DMS114 treated with DMSO at 0.1 percent for 48 hours (cell line): ENCODE measurements around the gene DPY19L3.
"Not testable (repeated sequence)": the region's sequence is repeated elsewhere in the genome, so short reads cannot be mapped to it uniquely, and the experiment has no call there.

Experiments used
- DNase-seq: peaks from one replicate; lab custom pipeline; 2025; ENCODE audit not compliant: unreplicated experiment; lab: John Stamatoyannopoulos, UW

Gene DPY19L3, protein sequence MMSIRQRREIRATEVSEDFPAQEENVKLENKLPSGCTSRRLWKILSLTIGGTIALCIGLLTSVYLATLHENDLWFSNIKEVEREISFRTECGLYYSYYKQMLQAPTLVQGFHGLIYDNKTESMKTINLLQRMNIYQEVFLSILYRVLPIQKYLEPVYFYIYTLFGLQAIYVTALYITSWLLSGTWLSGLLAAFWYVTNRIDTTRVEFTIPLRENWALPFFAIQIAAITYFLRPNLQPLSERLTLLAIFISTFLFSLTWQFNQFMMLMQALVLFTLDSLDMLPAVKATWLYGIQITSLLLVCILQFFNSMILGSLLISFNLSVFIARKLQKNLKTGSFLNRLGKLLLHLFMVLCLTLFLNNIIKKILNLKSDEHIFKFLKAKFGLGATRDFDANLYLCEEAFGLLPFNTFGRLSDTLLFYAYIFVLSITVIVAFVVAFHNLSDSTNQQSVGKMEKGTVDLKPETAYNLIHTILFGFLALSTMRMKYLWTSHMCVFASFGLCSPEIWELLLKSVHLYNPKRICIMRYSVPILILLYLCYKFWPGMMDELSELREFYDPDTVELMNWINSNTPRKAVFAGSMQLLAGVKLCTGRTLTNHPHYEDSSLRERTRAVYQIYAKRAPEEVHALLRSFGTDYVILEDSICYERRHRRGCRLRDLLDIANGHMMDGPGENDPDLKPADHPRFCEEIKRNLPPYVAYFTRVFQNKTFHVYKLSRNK

DNA sequence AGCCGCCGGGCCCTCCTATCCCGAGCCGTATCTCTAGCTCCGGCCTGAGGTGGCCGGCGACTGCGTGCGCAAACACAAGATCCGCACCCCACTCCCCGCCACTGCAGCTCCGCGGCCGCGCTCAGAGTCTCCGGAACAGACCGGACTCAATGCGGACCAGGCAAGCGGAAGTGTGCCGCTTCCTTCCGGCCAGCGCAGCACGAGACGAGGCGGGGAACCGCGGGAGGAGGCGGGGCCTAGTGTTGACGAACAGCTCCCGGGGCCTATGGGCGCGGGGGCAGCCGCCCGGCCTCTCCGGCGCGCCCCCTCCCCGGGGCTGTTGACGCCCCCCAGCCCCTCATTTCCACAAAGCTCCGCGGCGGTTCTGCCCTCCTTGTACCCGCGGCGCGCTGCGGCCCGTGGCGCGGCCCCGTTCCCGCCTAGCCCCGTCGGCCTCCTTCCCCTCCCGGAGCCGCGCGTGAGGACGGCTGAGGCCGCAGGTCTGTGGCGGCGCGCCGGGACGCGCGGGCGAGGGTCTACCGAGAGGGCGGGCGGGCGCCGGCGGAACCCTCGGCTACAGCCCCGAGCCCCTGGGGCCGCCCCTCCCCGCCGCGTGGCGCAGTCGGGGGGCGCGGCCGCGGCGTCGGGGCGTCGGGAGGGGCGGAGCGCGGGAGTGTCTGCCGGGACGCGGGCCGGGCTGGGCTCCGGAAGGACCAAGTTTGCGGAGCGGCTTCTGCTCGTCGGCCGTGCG is at the start of gene DPY19L3:
TSS of gene DPY19L3 (plus strand) at position 340 of the 730 bp plus-strand sequence. CDS start 2,484 bp downstream, outside the sequence.
- DNase-seq: peak; percentile 87

DNA sequence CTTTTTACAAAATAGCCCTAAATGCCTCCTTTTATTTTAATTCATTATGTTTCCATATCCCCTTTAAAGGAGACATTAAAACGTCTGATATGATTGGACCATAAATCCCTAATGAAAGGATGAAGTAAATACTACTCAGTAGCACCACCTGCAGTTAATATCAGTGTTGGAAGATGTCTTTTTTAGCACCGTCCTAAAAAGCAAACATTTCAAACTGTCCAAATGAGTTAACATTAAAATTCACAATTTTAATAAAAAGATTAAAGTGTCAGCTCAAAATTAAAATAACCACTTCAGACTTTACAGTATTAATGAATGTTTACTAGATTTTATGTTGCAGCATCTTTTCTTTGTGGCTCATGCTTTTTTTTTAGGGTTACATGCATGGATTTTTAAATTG is 47.9 kb upstream of the DPY19L3 start:
- no peak for DNase-seq

DNA sequence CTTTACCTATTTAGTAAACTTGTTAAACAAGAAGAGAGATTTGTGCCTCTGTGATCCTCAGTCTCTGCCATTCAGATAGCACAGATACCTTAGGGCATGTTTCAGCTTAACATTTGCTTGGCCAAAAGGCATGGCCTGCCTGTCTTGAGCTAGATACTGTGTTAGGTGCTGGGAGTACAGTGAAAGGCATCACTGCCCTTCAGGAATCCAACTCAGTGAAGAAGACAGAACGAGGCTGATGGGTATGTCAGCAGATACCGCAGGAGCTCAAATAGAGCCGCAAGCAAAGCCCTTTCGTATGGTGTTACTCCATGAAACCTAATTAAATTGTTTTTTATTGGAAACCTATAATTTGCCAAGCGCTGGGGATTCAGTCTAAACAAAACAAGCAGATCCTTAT is 47.2 kb upstream of the DPY19L3 start:
- no peak for DNase-seq

DNA sequence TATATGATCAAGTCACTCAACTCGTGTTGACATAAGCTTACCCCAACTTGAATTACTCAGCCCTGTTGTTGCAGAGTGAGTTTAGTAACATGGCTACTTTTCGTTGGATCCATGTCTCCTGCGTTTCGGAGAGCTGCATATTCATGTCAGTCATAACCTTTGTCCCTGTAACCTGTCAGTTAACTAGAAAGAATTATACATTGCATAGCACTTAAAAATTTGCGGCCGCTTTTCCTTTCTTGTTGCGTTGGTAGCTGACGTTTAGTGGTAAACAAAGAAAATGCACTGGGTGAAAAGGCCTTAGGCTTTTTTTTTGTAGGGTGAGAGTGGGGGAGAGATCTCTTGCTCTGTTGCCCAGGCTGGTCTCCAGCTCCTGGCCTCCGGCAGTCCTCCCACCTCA is 46.0 kb upstream of the DPY19L3 start:
- DNase-seq: no peak

DNA sequence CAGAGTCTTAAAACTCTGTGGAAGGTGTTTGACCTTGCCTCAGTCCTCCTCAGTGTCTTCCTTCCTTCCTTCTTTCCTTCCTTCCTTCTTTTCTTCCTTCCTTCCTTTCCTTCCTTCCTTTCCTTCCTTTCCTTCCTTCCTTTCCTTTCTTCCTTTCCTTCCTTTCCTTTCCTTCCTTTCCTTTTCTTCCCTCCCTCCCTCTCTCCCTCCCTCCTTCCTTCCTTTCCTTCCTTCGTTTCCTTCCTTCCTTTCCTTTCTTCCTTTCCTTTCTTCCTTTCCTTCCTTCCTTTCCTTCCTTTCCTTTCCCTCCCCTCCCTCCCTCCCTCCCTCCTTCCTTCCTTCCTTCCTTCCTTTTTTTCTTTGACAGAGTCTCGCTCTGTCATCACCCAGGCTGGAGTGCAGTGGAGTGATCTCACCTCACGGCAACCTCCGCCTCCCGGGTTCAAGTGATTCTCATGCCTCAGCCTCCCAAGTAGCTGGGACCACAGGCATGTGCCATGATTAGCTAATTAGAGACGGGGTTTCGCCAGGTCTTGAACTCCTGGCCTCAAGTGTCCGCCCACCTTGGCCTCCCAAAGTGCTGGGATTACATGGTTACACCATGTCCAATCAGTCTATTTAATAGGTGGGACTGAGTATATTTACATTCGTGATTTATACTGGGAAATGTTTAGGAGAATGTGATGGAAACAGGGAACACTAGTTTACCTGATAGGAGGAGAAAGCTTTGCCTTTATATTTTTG is 43.8 kb upstream of the DPY19L3 start:
- DNase-seq: no peak

DNA sequence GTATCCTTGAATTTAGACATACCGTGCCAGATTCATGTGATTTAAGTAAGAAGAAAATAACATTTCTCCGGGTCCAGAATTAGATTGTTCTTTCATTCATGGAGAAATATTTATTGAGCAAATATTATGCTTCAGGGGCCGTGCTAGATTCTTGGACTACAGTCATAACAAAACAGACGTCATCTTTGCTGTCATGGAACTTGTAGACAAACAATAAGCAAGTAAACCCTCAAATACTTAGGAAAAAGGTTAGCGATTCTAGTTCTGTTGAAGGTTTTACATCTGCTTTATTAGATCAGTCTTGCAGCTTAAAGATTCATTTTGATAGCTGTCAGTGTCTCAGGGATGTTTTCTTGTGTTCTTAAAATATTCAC is 43.3 kb upstream of the DPY19L3 start:
- no peak for DNase-seq

DNA sequence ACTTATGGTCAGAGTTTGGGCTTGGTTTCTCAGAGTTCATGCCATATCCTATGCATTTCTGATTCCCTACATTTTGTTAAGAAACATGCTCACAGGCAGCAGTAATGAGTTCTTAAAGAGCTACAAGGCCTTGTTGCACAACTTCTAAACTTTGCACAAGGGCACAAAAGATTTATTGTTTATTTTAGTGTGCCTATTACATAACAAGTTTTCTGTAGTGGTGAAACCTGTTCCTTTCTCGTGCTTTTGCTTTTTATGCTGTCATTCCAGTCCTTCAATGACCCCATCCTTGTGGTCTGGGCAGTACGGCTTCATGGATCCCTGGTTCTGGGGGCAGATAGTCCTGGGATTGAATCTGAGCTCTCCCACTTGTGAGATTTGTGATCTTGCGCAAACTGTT is 42.4 kb upstream of the DPY19L3 start:
- no peak for DNase-seq

DNA sequence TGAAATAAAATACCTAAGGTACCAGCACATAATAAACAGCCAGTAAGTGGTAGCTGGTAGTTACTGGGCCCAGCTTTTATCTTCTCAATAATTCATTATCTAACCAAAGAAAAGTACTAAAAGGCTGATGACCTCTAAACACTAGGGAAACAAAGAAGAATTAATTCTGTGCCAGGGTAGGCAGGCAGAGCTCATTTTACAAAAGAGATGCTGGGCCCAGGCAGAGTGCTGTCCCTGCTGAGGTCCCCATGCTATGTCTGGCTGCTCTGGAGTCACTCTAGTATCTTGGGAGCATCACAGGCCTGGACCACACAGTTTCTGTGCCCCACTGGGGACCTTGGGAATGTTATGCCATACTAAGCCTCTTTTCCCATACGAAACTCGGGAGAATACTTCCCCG is 41.9 kb upstream of the DPY19L3 start:
- DNase-seq: no peak

DNA sequence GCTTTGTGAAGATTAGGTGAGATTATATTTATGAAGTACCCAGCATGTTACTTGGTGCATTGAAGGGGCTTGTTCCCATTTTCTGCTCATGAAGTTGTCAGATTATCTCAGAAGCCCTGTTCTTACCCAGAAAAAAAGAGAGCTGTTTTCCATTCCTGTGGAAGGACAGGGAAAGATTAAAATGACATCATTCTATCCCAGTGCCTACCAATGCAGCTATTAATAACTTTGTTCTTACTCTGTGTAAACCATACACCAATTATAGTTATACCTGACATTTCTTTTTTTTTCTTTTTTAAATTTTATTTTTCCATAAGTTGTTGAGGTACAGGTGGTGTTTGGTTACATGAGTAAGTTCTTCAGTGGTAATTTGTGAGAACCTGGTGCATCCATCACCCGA is 41.5 kb upstream of the DPY19L3 start:
- no peak for DNase-seq

DNA sequence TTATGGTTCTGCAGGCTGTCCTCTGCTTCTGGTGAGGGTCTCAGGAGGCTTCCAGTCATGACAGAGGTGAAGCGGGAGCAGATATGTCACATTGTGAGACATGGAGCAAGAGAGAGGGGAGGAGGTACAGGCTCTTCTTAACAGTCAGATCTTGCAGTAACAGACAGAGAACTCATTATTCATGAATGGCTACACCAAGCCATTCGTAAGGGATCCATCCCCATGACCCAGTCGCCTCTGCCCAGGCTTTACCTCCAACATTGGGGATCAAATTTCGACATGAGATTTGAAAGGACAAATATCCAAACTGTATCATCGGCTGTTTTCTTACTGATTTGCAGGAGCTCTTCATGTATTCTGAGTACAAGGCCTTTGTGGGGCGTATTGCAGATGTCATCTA is 38.5 kb upstream of the DPY19L3 start:
- DNase-seq: no peak

DNA sequence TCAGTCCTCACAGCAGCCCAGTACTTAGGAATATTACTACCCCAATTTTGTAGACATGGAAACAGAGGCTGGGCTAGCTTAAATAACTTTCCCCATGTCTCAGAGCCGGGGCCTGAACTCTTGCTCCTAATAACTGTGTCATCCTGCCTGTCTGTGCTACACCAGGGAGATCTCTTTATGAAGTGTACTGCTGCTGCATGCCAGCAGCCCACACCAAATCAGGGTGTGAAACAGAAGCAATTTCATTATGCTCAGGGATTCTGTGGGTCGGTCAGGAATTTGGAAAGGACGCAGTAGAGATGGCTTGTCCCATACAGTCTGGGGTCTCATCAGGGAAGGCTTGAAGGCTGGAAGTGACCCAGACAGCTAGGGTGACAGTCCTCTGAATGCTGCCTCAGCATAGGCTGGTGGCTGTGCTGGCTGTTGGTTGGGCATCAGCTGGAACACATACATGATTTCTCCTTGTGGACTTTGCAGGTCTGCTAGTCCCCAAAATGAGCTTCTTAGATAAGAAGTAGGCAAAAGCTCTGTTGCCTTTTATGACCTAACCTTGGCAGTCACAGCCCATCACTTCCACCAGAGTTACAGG is 37.5 kb upstream of the DPY19L3 start:
- DNase-seq: no peak

DNA sequence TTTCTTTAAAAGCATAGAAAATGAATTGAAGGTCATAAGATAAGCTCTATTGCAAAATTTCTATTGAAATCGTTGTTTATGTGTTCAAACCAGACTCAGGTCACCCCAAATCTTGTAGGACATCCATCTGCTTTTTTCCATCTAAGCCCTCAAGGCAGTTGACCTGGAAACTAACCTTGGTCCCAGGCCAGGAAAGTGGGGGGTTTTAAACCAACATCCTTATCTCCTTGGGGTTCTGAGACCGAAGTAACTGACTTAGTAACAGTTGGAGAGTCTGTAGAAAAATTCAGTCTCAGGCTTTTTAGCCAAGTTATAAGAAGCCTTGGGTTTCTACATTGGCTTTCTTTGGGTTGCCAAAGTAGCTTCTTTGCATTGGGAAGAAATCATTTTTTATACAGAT is 36.8 kb upstream of the DPY19L3 start:
- no peak for DNase-seq

DNA sequence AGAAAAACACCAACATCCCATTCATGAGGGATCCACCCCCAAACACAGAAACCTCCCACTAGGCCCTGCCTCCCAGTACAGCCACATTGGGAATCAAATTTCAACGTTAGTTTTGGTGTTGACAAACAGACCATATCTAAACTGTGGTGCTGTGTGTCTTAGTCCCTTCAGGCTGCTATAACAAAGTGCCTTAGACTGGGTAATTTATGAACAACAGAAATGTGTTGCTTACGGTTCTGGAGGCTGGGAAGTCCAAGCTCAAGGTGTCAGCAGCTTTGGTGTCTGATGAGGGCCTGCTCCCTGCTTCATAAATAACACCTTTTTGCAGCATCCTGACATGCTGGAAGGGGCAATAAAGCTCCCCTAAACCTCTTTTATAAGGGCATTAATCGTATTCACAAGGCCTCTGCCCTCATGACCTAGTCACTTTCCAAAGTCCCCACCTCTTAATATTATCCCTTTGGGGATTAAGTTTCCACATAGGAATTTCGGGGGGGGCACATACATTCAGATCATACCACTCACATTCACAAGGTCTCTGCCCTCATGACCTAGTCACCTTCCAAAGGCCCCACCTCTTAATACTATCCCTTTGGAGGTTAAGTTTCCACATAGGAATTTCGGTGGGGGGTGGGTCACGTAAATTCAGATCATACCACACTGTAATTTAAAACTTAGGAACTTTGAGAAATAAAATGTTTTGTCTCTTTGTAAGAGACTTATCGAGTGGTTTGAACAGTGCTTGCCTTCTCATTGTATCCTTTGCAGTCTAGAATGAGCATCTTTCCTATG is 32.6 kb upstream of the DPY19L3 start:
- DNase-seq: no peak

DNA sequence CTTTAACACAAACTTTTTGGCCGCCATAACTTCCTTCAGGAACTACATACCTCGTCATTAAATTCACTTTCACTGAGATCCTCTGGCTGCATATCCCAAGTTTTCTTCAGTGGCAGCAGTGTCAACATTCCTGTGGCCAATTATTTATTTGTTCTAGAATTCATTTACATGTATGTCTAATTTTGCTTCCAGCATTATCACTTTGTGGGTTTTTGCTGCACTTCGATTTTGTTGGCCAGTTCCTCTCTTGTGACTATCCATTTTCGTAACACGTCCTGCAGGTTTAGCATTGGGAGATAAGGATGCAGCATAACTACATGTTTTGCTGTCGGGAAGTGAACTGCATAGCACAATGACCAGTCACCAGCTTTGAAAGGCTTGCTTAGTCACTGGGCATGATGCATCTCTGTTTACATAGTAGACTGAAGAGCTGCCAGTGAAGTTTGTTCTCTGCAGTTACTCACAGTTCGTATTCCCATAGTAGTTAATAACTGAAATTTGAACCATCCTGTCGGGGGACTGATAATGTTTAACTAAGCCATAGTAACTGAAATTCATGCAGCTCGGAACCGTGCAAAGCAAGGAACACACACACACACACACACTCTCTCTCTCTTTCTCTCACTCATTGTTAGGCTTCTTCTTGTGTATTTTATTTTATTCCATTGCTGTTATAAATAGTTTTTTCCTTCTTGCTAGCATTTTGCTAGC is 31.8 kb upstream of the DPY19L3 start:
- DNase-seq: no peak

DNA sequence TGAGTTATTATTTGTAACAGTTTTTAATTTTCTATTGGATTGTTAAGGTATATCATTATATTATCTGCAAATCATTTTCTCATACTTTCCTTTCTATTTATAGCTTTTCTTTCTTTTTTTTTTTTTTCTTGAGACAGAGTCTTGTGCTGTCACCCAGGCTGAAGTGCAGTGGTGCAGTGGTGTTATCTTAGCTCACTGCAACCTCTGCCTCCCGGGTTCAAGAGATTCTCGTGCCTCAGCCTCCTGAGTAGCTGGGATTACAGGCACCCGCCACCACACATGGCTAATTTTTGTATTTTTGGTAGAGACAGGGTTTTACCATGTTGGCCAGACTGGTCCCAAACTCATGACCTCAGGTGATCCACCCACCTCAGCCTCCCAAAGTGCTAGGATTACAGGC is 31.2 kb upstream of the DPY19L3 start:
- DNase-seq: not testable (repeated sequence)

DNA sequence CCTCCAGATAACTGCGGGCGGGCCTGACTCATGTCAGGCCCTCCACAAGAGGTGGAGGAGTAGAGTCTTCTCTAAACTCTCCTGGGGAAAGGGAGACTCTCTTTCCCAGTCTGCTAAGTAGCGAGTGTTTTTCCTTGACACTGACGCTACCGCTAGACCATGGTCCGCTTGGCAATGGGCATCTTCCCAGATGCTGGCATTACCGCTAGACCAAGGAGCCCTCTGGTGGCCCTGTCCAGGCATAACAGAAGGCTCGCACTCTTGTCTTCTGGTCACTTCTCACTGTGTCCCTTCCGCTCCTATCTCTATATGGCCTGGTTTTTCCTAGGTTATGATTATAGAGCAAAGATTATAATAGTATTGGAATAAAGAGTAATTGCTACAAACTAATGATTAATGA is 28.5 kb upstream of the DPY19L3 start:
- DNase-seq: not testable (repeated sequence)

DNA sequence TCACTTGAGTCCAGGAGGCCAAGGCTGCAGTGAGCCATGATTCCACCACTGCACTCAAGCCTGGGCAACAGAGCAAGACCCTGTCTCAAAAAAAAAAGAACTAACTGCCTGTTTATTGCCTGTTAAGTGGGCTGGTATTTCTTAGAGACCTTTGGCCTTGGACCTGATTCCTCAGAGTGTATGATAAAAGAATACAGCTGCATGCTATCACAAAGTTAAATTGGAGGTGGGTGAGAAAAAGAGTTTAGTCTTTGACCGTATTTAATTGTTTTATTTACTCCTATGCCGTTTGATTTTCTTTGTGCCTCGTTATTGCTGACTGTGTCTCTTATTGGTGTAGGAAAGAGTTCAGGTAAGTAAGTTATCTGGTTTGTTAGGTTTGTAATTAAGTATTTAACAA is 25.3 kb upstream of the DPY19L3 start:
- DNase-seq: no peak

DNA sequence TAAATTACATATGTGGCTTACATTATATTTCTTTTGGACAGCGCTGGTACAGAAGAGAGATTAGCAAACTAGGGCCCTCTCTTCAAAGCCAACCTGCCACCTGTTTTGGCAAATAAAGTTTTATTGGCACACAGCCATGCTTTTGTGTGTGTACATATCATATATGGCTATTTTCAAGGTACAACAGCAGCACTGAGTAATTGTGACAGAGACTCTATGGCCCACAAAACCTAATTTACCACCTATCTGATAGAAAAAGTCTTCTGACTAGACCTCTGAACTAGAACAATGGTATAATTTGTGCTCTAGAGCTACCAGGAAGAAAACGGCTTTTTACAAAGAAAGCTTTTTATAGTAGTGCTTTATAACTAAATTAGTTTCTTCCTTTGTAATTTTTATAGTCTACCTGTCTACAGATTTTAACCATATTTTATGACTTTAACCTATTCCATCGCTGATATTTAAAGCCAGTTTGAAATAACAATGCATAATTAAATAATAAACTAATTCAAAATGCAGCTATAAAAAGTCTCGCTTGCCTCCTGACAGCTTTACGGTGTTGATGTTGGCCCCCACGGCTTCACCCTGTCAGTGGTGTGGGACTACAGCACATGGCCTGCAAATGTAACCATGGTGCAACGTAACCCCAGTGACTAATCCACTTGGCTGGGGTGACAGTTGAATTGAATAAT is 17.7 kb upstream of the DPY19L3 start:
- no peak for DNase-seq

DNA sequence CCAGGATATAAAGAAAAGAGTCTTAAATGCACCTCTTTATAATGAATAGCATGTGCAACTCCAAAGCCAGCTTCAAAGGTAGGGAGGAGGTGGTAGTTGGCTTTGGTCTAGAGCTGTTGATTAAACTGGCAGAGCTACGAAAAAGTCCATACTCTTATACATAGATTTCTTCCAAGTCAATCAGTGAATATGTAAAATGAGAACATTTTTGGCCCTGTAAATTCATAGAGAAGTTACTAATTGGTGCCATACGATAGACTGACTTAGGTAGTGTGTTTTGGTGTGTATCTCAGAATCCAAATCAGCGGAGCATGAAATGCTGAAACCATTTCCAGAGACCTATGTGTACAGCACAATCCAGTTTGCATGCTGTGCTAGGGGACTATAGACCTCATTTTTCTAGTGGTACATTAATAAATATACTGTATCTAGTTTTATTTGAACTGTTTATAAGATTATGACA is 17.1 kb upstream of the DPY19L3 start:
- no peak for DNase-seq
